ENCODE measurements around the gene BTBD17.
"Not testable (repeated sequence)": the region's sequence is repeated elsewhere in the genome, so short reads cannot be mapped to it uniquely, and the experiment has no call there.

BTBD17 gene

GRCh38 chr17:74361230-74362068 lies at the start of gene BTBD17:
BTBD17 (minus strand) TSS chr17:74361868; CDS start chr17:74361819, 49 bp downstream.
- Mint-ChIP-seq H3K36me3 (no peaks in the 10 kb centered on the region), H3K9me3 (no peaks in the 10 kb centered on the region), H3K4me1 (no peaks in the 10 kb centered on the region), H3K27ac (no peak within 1 kb of the TSS), H3K27me3 (peaks cover 64% of the 10 kb centered on the region), H3K4me3 (no peak within 1 kb of the TSS)
- peak; percentile 46 for ATAC-seq

- Mint-ChIP-seq H3K4me3 (no peak overlapping the region), H3K27me3 (peaks cover 36% of the 10 kb centered on the region), H3K4me1 (no peaks in the 10 kb centered on the region), H3K9me3 (peaks cover 4% of the 10 kb centered on the region), H3K36me3 (peaks cover 6% of the 10 kb centered on the region), H3K27ac (no peak overlapping the region)
- ATAC-seq, result no peak
Measured at GRCh38 chr17:74410001-74410443, 48.4 kb upstream of the BTBD17 start.

- Mint-ChIP-seq H3K36me3 (peaks cover 6% of the 10 kb centered on the region), H3K4me3 (no peak overlapping the region), H3K4me1 (no peaks in the 10 kb centered on the region), H3K9me3 (peaks cover 4% of the 10 kb centered on the region), H3K27me3 (peaks cover 48% of the 10 kb centered on the region), H3K27ac (no peak overlapping the region)
- ATAC-seq, result no peak
Measured at GRCh38 chr17:74408815-74409214, 47.1 kb upstream of the BTBD17 start.

- peaks cover 4% of the 10 kb centered on the region for H3K9me3 Mint-ChIP-seq
- H3K36me3 Mint-ChIP-seq, result peaks cover 6% of the 10 kb centered on the region
- no peak overlapping the region for H3K27ac Mint-ChIP-seq
- no peak overlapping the region for H3K4me3 Mint-ChIP-seq
- H3K27me3 Mint-ChIP-seq, result peaks cover 53% of the 10 kb centered on the region
- no peak for ATAC-seq
- no peaks in the 10 kb centered on the region for H3K4me1 Mint-ChIP-seq
Measured at GRCh38 chr17:74408262-74408661, 46.6 kb upstream of the BTBD17 start.

- no peaks in the 10 kb centered on the region for H3K4me1 Mint-ChIP-seq
- ATAC-seq, result no peak
- peaks cover 4% of the 10 kb centered on the region for H3K9me3 Mint-ChIP-seq
- peaks cover 6% of the 10 kb centered on the region for H3K36me3 Mint-ChIP-seq
- H3K27ac Mint-ChIP-seq, result no peak overlapping the region
- peaks cover 54% of the 10 kb centered on the region for H3K27me3 Mint-ChIP-seq
- H3K4me3 Mint-ChIP-seq, result no peak overlapping the region
Measured at GRCh38 chr17:74407384-74407783, 45.7 kb upstream of the BTBD17 start.

- not testable (repeated sequence) for H3K4me1 Mint-ChIP-seq, H3K27ac Mint-ChIP-seq, H3K9me3 Mint-ChIP-seq, ATAC-seq, H3K4me3 Mint-ChIP-seq, H3K36me3 Mint-ChIP-seq
- peaks cover 51% of the 10 kb centered on the region for H3K27me3 Mint-ChIP-seq
Measured at GRCh38 chr17:74405311-74405710, 43.6 kb upstream of the BTBD17 start.

GRCh38 chr17:74404789-74405188 lies 43.1 kb upstream of the BTBD17 start:
- Mint-ChIP-seq H3K36me3 (no peaks in the 10 kb centered on the region), H3K4me3 (no peak overlapping the region), H3K27ac (no peak overlapping the region), H3K27me3 (peaks cover 49% of the 10 kb centered on the region), H3K4me1 (no peaks in the 10 kb centered on the region), H3K9me3 (no peaks in the 10 kb centered on the region)
- ATAC-seq, result no peak

GRCh38 chr17:74404218-74404617 lies 42.5 kb upstream of the BTBD17 start:
- H3K27me3 Mint-ChIP-seq, result peaks cover 49% of the 10 kb centered on the region
- no peak for ATAC-seq
- H3K4me3 Mint-ChIP-seq, result no peak overlapping the region
- no peaks in the 10 kb centered on the region for H3K36me3 Mint-ChIP-seq
- H3K4me1 Mint-ChIP-seq, result no peaks in the 10 kb centered on the region
- no peak overlapping the region for H3K27ac Mint-ChIP-seq
- H3K9me3 Mint-ChIP-seq, result no peaks in the 10 kb centered on the region

- no peak overlapping the region for H3K27ac Mint-ChIP-seq
- H3K9me3 Mint-ChIP-seq, result no peaks in the 10 kb centered on the region
- no peaks in the 10 kb centered on the region for H3K36me3 Mint-ChIP-seq
- peaks cover 49% of the 10 kb centered on the region for H3K27me3 Mint-ChIP-seq
- H3K4me1 Mint-ChIP-seq, result no peaks in the 10 kb centered on the region
- H3K4me3 Mint-ChIP-seq, result no peak overlapping the region
- ATAC-seq, result no peak
Measured at GRCh38 chr17:74403512-74404137, 42.0 kb upstream of the BTBD17 start.

GRCh38 chr17:74402048-74402447 lies 40.4 kb upstream of the BTBD17 start:
- H3K4me3 Mint-ChIP-seq, result no peak overlapping the region
- H3K4me1 Mint-ChIP-seq, result no peaks in the 10 kb centered on the region
- peaks cover 49% of the 10 kb centered on the region for H3K27me3 Mint-ChIP-seq
- H3K36me3 Mint-ChIP-seq, result no peaks in the 10 kb centered on the region
- no peak overlapping the region for H3K27ac Mint-ChIP-seq
- no peaks in the 10 kb centered on the region for H3K9me3 Mint-ChIP-seq
- no peak for ATAC-seq

GRCh38 chr17:74396567-74396966 lies 34.9 kb upstream of the BTBD17 start:
- H3K4me1 Mint-ChIP-seq, result no peaks in the 10 kb centered on the region
- no peak overlapping the region for H3K4me3 Mint-ChIP-seq
- H3K36me3 Mint-ChIP-seq, result no peaks in the 10 kb centered on the region
- no peak for ATAC-seq
- no peaks in the 10 kb centered on the region for H3K9me3 Mint-ChIP-seq
- H3K27ac Mint-ChIP-seq, result no peak overlapping the region
- peaks cover 36% of the 10 kb centered on the region for H3K27me3 Mint-ChIP-seq

GRCh38 chr17:74394977-74395376 lies 33.3 kb upstream of the BTBD17 start:
- H3K27me3 Mint-ChIP-seq, result peaks cover 26% of the 10 kb centered on the region
- no peaks in the 10 kb centered on the region for H3K4me1 Mint-ChIP-seq
- no peaks in the 10 kb centered on the region for H3K9me3 Mint-ChIP-seq
- no peak for ATAC-seq
- H3K27ac Mint-ChIP-seq, result no peak overlapping the region
- H3K4me3 Mint-ChIP-seq, result no peak overlapping the region
- H3K36me3 Mint-ChIP-seq, result no peaks in the 10 kb centered on the region

- H3K27ac Mint-ChIP-seq, result no peak overlapping the region
- no peaks in the 10 kb centered on the region for H3K36me3 Mint-ChIP-seq
- no peak for ATAC-seq
Measured at GRCh38 chr17:74394275-74394950, 32.7 kb upstream of the BTBD17 start.

GRCh38 chr17:74393346-74393942 lies 31.8 kb upstream of the BTBD17 start:
- Mint-ChIP-seq H3K4me1 (no peaks in the 10 kb centered on the region), H3K4me3 (no peak overlapping the region), H3K9me3 (no peaks in the 10 kb centered on the region), H3K27ac (no peak overlapping the region), H3K27me3 (peaks cover 26% of the 10 kb centered on the region), H3K36me3 (no peaks in the 10 kb centered on the region)
- no peak for ATAC-seq

More at GRCh38 chr17:74394275-74394950, 32.7 kb upstream of the BTBD17 start:
- H3K4me1 Mint-ChIP-seq, result no peaks in the 10 kb centered on the region
- no peaks in the 10 kb centered on the region for H3K9me3 Mint-ChIP-seq
- H3K4me3 Mint-ChIP-seq, result no peak overlapping the region
- H3K27me3 Mint-ChIP-seq, result peaks cover 26% of the 10 kb centered on the region

GRCh38 chr17:74392848-74393247 lies 31.2 kb upstream of the BTBD17 start:
- Mint-ChIP-seq H3K27me3 (peaks cover 26% of the 10 kb centered on the region), H3K36me3 (no peaks in the 10 kb centered on the region), H3K27ac (no peak overlapping the region), H3K4me1 (no peaks in the 10 kb centered on the region), H3K9me3 (no peaks in the 10 kb centered on the region), H3K4me3 (no peak overlapping the region)
- no peak for ATAC-seq
